Activated CD4-positive, alpha-beta T cell treated with anti-CD3 and anti-CD28 coated beads for 36 hours (primary cell): Measurements from ENCODE around the gene PFN3. TPM values are rescaled to one million over a fixed set of nuclear protein-coding genes. Genes with fewer than 3 reads are reported as not detected.
"Not testable (repeated sequence)": the region's sequence is repeated elsewhere in the genome, so short reads cannot be mapped to it uniquely, and the experiment has no call there.

Experiments used
- ATAC-seq: fragments of 200-7000 bp; cut with Tn5 transposase; one replicate; pipeline ENCODE4 v1.10.0; 2021; ENCODE audit warnings: mild to moderate bottlenecking, moderate library complexity
- CTCF ChIA-PET: fragments of 350-600 bp; sonication (Branson Sonifier 250); formaldehyde crosslinking; loops from one replicate; lab custom pipeline; 2021; ENCODE audit warnings: antibody characterized with exemption; lab: Charles Lee
- POLR2A ChIA-PET: fragments of 350-600 bp; sonication (Branson Sonifier 250); formaldehyde crosslinking; loops from one replicate; lab custom pipeline; 2021; ENCODE audit warnings: antibody characterized with exemption, inconsistent platforms; lab: Charles Lee
- DNase-seq: peaks from one replicate; pipeline ENCODE4 v3.0.0-alpha.2; 2020
- H3K27ac Mint-ChIP-seq: one replicate; pipeline ENCODE4 v1.8.0; 2021; ENCODE audit warnings: mixed read lengths
- H3K27me3 Mint-ChIP-seq: one replicate; pipeline ENCODE4 v1.8.0; 2021; ENCODE audit warnings: mixed read lengths
- H3K36me3 Mint-ChIP-seq: one replicate; pipeline ENCODE4 v1.8.0; 2021; ENCODE audit warnings: low read depth, mixed read lengths
- H3K4me1 Mint-ChIP-seq: one replicate; pipeline ENCODE4 v1.8.0; 2021; ENCODE audit warnings: mixed read lengths
- H3K4me3 Mint-ChIP-seq: one replicate; pipeline ENCODE4 v1.8.0; 2021; ENCODE audit warnings: mild to moderate bottlenecking, moderate library complexity, mixed read lengths
- H3K9me3 Mint-ChIP-seq: one replicate; pipeline ENCODE4 v1.8.0; 2021; ENCODE audit warnings: low read depth, mixed read lengths
- intact Hi-C, 2 experiments: fragments of 100-400 bp; cut with DNase I in 1 of 2; cut with micrococcal nuclease in 1 of 2; formaldehyde crosslinking; loops; one replicate each; pipeline versions ENCODE4 v1.14.2 to v1.15.1; 2022 to 2024; cut with DNase I, micrococcal nuclease
- total RNA-seq, 2 experiments: library from RNA; stranded (reverse); gene quantifications; one replicate each; pipeline ENCODE4 v1.2.3, GENCODE V29; 2021

PFN3 gene
- total RNA-seq, 2 experiments from 2014 or later = not detected

DNA sequence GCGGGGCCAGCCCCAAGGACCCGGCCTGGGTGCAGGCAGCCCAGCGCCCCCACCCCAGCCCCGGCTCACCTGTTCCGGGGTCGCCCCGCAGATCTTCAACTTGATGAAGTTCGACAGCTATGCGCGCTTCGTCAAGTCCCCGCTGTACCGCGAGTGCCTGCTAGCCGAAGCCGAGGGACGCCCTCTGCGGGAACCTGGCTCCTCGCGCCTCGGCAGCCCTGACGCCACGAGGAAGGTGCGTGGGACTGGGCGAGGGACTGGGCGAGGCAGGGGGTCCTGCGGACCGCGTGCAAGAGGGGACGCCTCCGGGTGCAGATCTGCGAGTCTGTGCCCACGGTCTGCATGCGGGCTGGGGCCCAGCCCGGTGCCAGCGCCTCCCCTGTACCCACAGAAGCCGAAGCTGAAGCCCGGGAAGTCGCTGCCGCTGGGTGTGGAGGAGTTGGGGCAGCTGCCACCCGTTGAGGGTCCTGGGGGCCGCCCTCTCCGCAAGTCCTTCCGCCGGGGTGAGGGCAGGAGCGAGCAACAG, 33.1 kb downstream of the PFN3 start:
- intact Hi-C loops = no loop called here
- no peaks in the 10 kb centered on the region for H3K9me3 Mint-ChIP-seq
- ATAC-seq = no peak
- no peaks in the 10 kb centered on the region for H3K27me3 Mint-ChIP-seq
- ChIA-PET CTCF (interaction anchor here (0.8 to 7.3 kb wide), 5 partner anchors 9 to 58 kb away, joined by 3 to 65 read pairs (median 9); partner anchors contain the start of genes LMAN2 and RGS14), POLR2A (no interaction called here)
- DNase-seq = no peak
- peaks cover 73% of the 10 kb centered on the region for H3K4me1 Mint-ChIP-seq
- no peak overlapping the region for H3K27ac Mint-ChIP-seq
- no peak overlapping the region for H3K4me3 Mint-ChIP-seq
- peaks cover 38% of the 10 kb centered on the region for H3K36me3 Mint-ChIP-seq

DNA sequence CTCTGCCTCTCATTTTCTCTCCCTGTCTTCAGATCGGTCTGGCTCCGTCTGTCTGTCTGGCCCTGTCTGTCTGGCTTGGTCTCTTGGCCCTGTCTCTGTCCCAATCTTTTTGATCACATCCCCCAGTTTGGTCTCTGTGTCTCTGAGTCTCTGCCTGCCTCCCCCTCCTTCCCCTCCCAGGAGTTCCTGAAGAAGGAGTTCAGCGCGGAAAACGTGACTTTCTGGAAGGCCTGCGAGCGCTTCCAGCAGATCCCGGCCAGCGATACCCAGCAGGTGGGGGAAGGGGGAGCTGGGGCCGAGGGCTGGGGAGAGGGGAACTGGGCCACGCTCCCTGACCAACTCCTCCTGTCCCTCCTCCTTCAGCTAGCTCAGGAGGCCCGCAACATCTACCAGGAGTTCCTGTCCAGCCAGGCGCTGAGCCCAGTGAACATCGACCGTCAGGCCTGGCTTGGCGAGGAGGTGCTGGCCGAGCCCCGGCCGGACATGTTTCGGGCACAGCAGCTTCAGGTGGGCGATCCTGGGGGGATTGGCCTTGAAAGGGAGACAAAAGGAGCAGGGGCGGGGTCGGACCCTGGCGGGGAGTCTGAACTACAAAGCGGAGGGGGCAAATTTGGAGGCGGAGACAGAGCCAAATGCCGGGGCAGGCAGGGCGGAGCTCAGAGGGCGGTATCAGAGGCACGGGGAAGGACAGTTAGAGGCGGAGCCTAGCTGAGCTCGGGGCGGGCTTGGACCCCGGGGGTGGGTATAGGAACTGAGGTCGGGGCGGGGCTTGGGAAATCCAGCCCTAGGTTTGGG, 33.7 kb downstream of the PFN3 start:
- peak; percentile 35 for DNase-seq
- POLR2A ChIA-PET = no interaction called here
- Mint-ChIP-seq H3K4me3 (no peak overlapping the region), H3K27ac (no peak overlapping the region), H3K36me3 (peaks cover 35% of the 10 kb centered on the region), H3K27me3 (no peaks in the 10 kb centered on the region), H3K4me1 (peaks cover 73% of the 10 kb centered on the region), H3K9me3 (no peaks in the 10 kb centered on the region)
- CTCF ChIA-PET = interaction anchor here (0.8 to 7.3 kb wide), 7 partner anchors 9 to 90 kb away, joined by 3 to 65 read pairs (median 5); partner anchors contain the start of gene RGS14
- intact Hi-C loops = no loop called here
- no peak for ATAC-seq

DNA sequence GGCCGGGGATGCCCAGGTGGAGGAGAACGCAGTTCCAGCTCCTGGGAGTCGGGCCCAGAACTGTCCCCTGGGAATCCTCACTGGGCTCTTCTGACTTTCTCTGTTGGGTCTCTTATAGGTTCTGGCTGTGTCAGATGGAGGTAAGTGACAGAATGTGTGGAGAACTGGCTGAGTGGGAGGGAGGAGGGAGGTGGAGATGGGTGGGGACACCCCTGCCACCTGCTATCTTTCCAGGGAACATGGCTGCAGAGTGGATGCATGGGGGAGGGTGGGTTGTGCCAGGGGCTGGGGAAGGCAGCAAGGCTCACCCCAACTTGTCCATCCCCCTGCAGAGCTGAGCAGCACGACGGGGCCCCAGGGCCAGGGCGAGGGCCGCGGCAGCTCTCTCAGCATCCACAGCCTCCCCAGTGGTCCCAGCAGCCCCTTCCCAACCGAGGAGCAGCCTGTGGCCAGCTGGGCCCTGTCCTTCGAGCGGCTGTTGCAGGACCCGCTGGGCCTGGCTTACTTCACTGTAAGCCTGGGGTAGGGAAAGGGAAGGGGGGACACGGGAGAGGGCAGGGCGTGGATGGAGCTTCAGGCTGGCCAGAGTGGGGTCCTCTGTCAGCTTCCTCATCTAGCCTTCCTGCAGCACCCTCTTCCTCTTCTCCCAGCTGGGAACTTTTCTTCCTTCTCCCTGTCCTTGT, 34.5 kb downstream of the PFN3 start:
- Mint-ChIP-seq H3K27me3 (no peaks in the 10 kb centered on the region), H3K4me1 (peaks cover 74% of the 10 kb centered on the region), H3K9me3 (no peaks in the 10 kb centered on the region), H3K27ac (no peak overlapping the region), H3K36me3 (peaks cover 30% of the 10 kb centered on the region), H3K4me3 (no peak overlapping the region)
- CTCF ChIA-PET = interaction anchor here (1.2 to 2.4 kb wide), 5 partner anchors 11 to 91 kb away, joined by 4 to 15 read pairs (median 5); no protein-coding TSS in a partner anchor
- POLR2A ChIA-PET = no interaction called here
- DNase-seq (no peak), ATAC-seq (no peak)
- intact Hi-C loops = loop anchor here in 1 of 2 experiments (2.0 kb wide), 1 partner anchor 63 kb away; no protein-coding TSS in a partner anchor

- peaks cover 29% of the 10 kb centered on the region for H3K36me3 Mint-ChIP-seq
- H3K27ac Mint-ChIP-seq = peak overlapping the region; percentile 65
- ATAC-seq = peak; percentile 60
- no peaks in the 10 kb centered on the region for H3K27me3 Mint-ChIP-seq
- POLR2A ChIA-PET = interaction anchor here (0.6 to 0.9 kb wide), 2 partner anchors 14 to 88 kb away, joined by 3 to 4 read pairs; no protein-coding TSS in a partner anchor
- DNase-seq = peak; percentile 68
- peaks cover 76% of the 10 kb centered on the region for H3K4me1 Mint-ChIP-seq
- peak overlapping the region; percentile 45 for H3K4me3 Mint-ChIP-seq
- no peaks in the 10 kb centered on the region for H3K9me3 Mint-ChIP-seq
- intact Hi-C loops = loop anchor here (1.0 to 2.0 kb wide), 3 partner anchors 15 to 64 kb away; no protein-coding TSS in a partner anchor
- CTCF ChIA-PET = interaction anchor here (0.6 to 2.4 kb wide), 10 partner anchors 10 to 91 kb away, joined by 3 to 15 read pairs (median 4); no protein-coding TSS in a partner anchor
Measured at GRCh38 chr5:177364159-177364962, 36.1 kb downstream of the PFN3 start.

- Mint-ChIP-seq H3K36me3 (peaks cover 21% of the 10 kb centered on the region), H3K4me1 (peaks cover 76% of the 10 kb centered on the region), H3K4me3 (peak overlapping the region; percentile 67), H3K27me3 (no peaks in the 10 kb centered on the region), H3K27ac (no peak overlapping the region), H3K9me3 (no peaks in the 10 kb centered on the region)
- no peak for DNase-seq
- POLR2A ChIA-PET = no interaction called here
- CTCF ChIA-PET = interaction anchor here (1.2 to 2.3 kb wide), 6 partner anchors 9 to 92 kb away, joined by 3 to 9 read pairs (median 4); no protein-coding TSS in a partner anchor
- ATAC-seq = no peak
- intact Hi-C loops = loop anchor here (1.0 to 2.0 kb wide), 5 partner anchors 27 to 135 kb away; no protein-coding TSS in a partner anchor
Measured at GRCh38 chr5:177363565-177363964, 36.9 kb downstream of the PFN3 start.

DNA sequence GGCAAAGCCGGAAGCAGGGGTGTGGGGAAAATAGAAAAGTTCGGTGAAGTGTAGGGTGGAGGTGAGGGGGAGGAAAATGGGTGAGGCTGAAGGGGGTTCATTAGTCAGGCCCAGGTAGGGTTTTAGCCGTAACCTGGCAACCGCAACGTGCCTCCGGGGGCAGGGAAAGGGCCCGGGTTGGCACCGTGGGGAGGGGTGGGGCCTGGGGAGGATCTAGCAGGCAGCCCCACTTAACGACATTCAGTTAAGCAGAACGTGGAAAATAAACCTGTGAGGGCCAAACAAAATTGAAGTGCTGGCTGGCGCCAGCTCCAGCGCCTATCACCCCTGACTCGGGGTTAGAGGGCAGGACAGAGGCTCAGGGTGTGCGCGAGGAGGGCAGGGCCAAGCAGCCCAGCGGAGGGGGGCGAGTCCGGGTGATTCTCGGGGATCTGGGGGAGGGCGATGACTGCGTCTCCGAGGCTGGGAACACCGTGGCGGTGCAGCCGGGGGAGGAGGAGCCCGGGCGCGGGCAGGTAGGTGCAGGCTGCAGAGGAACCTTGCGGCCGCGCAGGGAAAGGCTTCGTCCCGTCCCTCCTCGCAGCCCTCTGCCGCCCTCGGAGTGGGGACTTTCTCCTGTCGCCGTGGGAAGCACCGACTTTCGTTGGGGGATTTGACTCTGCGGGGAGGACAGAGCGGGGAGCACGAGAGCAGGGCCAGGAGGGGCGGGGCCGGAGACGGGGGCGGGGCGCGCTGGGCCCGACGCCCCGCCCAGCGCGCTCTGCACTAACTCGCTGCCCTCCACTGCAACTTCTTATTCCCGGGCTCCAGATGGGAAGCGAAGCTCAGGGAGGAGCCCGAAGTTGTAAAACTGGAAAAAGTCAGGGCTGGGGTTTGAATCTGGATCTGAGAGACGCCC, 37.6 kb downstream of the PFN3 start:
- peak overlapping the region; percentile 67 for H3K4me3 Mint-ChIP-seq
- ChIA-PET POLR2A (no interaction called here), CTCF (interaction anchor here (1.1 to 5.7 kb wide), 6 partner anchors 8 to 53 kb away, joined by 4 to 49 read pairs (median 7); partner anchors contain the start of gene LMAN2)
- peaks cover 15% of the 10 kb centered on the region for H3K36me3 Mint-ChIP-seq
- no peaks in the 10 kb centered on the region for H3K27me3 Mint-ChIP-seq
- peak overlapping the region; percentile 82 for H3K27ac Mint-ChIP-seq
- intact Hi-C loops = loop anchor here (1.0 to 2.0 kb wide), 5 partner anchors 27 to 135 kb away; no protein-coding TSS in a partner anchor
- DNase-seq (peak; percentile 84), ATAC-seq (peak; percentile 68)
- H3K9me3 Mint-ChIP-seq = no peaks in the 10 kb centered on the region
- peaks cover 74% of the 10 kb centered on the region for H3K4me1 Mint-ChIP-seq

- H3K9me3 Mint-ChIP-seq = no peaks in the 10 kb centered on the region
- ATAC-seq = no peak
- peak overlapping the region; percentile 82 for H3K27ac Mint-ChIP-seq
- no peak for DNase-seq
- peaks cover 15% of the 10 kb centered on the region for H3K36me3 Mint-ChIP-seq
- H3K4me1 Mint-ChIP-seq = peaks cover 78% of the 10 kb centered on the region
- no peaks in the 10 kb centered on the region for H3K27me3 Mint-ChIP-seq
- POLR2A ChIA-PET = interaction anchor here (1.0 kb wide), 1 partner anchor 27 kb away, joined by 4 read pairs; no protein-coding TSS in a partner anchor
- H3K4me3 Mint-ChIP-seq = peak overlapping the region; percentile 67
- CTCF ChIA-PET = interaction anchor here (1.1 to 5.7 kb wide), 8 partner anchors 9 to 64 kb away, joined by 4 to 49 read pairs (median 4); partner anchors contain the start of genes GRK6 and LMAN2
- intact Hi-C loops = loop anchor here (2.0 kb wide), 2 partner anchors 67 to 93 kb away; no protein-coding TSS in a partner anchor
Measured at GRCh38 chr5:177362292-177362609, 38.2 kb downstream of the PFN3 start.

- Mint-ChIP-seq H3K9me3 (no peaks in the 10 kb centered on the region), H3K36me3 (peaks cover 12% of the 10 kb centered on the region), H3K4me1 (peaks cover 84% of the 10 kb centered on the region), H3K27ac (peak overlapping the region; percentile 82), H3K4me3 (peak overlapping the region; percentile 67), H3K27me3 (no peaks in the 10 kb centered on the region)
- intact Hi-C loops = loop anchor here (2.0 kb wide), 2 partner anchors 67 to 93 kb away; no protein-coding TSS in a partner anchor
- ChIA-PET CTCF (interaction anchor here (1.1 to 5.7 kb wide), 10 partner anchors 9 to 65 kb away, joined by 4 to 49 read pairs (median 5); partner anchors contain the start of genes GRK6 and LMAN2), POLR2A (interaction anchor here (1.0 to 1.2 kb wide), 2 partner anchors 9 to 28 kb away, joined by 3 to 4 read pairs; no protein-coding TSS in a partner anchor)
- peak; percentile 55 for DNase-seq
- no peak for ATAC-seq
Measured at GRCh38 chr5:177361418-177362291, 38.8 kb downstream of the PFN3 start.

GRCh38 chr5:177360740-177361139, 39.7 kb downstream of the PFN3 start:
- H3K9me3 Mint-ChIP-seq, ATAC-seq, H3K27me3 Mint-ChIP-seq, H3K4me3 Mint-ChIP-seq, intact Hi-C loops, H3K27ac Mint-ChIP-seq, DNase-seq: not testable (repeated sequence)
- peaks cover 87% of the 10 kb centered on the region for H3K4me1 Mint-ChIP-seq
- POLR2A ChIA-PET = interaction anchor here (1.2 kb wide), 1 partner anchor 10 kb away, joined by 3 read pairs; no protein-coding TSS in a partner anchor
- H3K36me3 Mint-ChIP-seq = peaks cover 10% of the 10 kb centered on the region
- CTCF ChIA-PET = interaction anchor here (0.7 to 5.7 kb wide), 7 partner anchors 10 to 135 kb away, joined by 3 to 49 read pairs (median 5); no protein-coding TSS in a partner anchor
